ENCODE results near the gene EXO1.

Gene EXO1

DNA sequence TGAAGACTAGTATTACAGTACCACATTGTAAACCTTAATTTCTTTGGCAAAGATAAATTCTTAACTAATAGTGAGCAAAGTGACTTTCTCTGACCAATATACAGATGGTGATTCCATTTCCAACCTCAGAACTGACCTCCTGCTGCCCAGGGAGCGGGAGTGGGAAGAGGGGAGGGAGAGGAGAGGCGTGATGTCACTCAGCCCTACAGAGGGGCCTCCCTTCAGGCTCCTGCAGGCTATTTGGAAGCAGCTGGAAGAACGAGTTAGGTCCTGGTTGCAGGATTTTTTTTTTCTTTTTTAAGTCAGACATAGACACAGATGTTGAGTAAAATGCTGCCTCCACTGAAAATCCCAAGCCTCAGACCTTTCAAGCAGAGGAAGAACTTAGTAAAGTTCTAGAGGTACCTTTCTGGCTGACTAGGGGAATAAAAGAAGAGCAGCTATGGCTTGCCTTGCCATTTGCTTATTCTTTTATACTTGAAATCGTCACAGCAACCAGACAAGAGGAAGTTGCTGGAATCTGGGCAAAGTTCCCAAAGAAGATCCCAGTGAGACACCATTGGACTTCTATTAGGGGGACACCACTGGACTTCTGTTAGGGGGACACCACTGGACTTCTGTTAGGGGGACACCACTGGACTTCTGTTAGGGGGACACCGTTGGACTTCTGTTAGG, 54.5 kb downstream of the EXO1 start:
- no peak overlapping the region for H3K4me3 ChIP-seq (replicated peaks; ENCODE audit: insufficient read depth, low read length)
- TF ChIP-seq, protein P1, sequence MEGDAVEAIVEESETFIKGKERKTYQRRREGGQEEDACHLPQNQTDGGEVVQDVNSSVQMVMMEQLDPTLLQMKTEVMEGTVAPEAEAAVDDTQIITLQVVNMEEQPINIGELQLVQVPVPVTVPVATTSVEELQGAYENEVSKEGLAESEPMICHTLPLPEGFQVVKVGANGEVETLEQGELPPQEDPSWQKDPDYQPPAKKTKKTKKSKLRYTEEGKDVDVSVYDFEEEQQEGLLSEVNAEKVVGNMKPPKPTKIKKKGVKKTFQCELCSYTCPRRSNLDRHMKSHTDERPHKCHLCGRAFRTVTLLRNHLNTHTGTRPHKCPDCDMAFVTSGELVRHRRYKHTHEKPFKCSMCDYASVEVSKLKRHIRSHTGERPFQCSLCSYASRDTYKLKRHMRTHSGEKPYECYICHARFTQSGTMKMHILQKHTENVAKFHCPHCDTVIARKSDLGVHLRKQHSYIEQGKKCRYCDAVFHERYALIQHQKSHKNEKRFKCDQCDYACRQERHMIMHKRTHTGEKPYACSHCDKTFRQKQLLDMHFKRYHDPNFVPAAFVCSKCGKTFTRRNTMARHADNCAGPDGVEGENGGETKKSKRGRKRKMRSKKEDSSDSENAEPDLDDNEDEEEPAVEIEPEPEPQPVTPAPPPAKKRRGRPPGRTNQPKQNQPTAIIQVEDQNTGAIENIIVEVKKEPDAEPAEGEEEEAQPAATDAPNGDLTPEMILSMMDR (IDR thresholded peaks at IDR 0.05; ENCODE audit: insufficient read depth, low read length): no peak
- TF ChIP-seq GABPA (IDR thresholded peaks at IDR 0.05; ENCODE audit: low read depth): no peak
- no peak for TF ChIP-seq SPI1 (IDR thresholded peaks at IDR 0.05; ENCODE audit: borderline replicate concordance, low read depth)
- H3K27me3 ChIP-seq (ENCODE audit: insufficient read depth, poor library complexity, severe bottlenecking): no peaks in the 10 kb centered on the region
- H3K27ac ChIP-seq (replicated peaks): no peak overlapping the region
- no peak for DNase-seq (ENCODE audit: low read depth in 1 of 2, low spot score in 1 of 2)

DNA sequence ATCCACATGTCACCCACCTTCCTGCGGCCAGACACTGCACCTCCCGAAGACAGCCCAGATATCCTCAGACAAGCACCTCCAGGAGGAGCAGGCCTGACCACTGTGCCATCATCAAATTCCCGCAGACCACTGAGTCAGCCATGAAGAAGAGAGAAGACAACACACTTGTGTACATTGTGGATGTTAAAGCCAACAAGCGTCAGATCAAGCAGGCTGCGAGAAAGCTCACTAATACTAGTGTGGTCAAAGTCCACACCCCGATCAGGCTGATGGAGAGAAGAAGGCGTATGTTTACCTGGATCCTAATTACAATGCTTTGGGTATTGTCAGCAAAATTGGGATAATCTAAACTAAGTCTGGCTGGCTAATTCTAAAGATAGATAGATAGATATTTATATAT, 68.2 kb downstream of the EXO1 start:
- TF ChIP-seq POLR2AphosphoS5 (IDR thresholded peaks at IDR 0.05; ENCODE audit: low read depth): no peak
- TF ChIP-seq, protein P2, sequence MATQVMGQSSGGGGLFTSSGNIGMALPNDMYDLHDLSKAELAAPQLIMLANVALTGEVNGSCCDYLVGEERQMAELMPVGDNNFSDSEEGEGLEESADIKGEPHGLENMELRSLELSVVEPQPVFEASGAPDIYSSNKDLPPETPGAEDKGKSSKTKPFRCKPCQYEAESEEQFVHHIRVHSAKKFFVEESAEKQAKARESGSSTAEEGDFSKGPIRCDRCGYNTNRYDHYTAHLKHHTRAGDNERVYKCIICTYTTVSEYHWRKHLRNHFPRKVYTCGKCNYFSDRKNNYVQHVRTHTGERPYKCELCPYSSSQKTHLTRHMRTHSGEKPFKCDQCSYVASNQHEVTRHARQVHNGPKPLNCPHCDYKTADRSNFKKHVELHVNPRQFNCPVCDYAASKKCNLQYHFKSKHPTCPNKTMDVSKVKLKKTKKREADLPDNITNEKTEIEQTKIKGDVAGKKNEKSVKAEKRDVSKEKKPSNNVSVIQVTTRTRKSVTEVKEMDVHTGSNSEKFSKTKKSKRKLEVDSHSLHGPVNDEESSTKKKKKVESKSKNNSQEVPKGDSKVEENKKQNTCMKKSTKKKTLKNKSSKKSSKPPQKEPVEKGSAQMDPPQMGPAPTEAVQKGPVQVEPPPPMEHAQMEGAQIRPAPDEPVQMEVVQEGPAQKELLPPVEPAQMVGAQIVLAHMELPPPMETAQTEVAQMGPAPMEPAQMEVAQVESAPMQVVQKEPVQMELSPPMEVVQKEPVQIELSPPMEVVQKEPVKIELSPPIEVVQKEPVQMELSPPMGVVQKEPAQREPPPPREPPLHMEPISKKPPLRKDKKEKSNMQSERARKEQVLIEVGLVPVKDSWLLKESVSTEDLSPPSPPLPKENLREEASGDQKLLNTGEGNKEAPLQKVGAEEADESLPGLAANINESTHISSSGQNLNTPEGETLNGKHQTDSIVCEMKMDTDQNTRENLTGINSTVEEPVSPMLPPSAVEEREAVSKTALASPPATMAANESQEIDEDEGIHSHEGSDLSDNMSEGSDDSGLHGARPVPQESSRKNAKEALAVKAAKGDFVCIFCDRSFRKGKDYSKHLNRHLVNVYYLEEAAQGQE (IDR thresholded peaks at IDR 0.05; ENCODE audit: insufficient replicate concordance, low read depth): no peak
- no peak for TF ChIP-seq GABPA (IDR thresholded peaks at IDR 0.05; ENCODE audit: low read depth)
- Histone ChIP-seq H3K4me3 (replicated peaks; ENCODE audit: insufficient read depth, low read length) (no peak overlapping the region), H3K27ac (replicated peaks) (no peak overlapping the region), H3K27me3 (ENCODE audit: insufficient read depth, poor library complexity, severe bottlenecking) (no peaks in the 10 kb centered on the region)
- no peak for DNase-seq (ENCODE audit: low read depth in 1 of 2, low spot score in 1 of 2)

DNA sequence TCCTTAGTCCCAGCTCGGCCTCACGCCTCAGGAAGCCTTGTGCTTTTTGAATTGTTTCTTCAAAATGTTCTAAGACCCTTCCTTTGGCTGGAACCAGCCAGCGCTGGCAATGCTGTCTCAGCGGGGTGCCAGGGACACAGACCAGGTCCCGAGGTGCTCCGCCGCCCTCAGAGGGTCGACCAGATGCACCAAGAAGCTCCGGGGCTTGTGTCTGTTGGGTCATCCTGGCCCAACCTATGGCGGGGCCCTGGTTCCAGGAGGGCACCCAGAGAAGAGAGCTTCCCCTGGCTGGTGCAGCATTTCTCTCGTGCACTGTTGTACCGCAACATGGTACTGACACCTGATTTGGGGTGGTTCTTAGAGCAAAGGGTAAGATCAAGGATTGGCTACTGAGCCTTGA, 69.5 kb downstream of the EXO1 start:
- Histone ChIP-seq H3K4me3 (replicated peaks; ENCODE audit: insufficient read depth, low read length) (no peak overlapping the region), H3K27me3 (ENCODE audit: insufficient read depth, poor library complexity, severe bottlenecking) (no peaks in the 10 kb centered on the region), H3K27ac (replicated peaks) (no peak overlapping the region)
- TF ChIP-seq POLR2AphosphoS5 (IDR thresholded peaks at IDR 0.05; ENCODE audit: low read depth) (no peak), SPI1 (IDR thresholded peaks at IDR 0.05; ENCODE audit: borderline replicate concordance, low read depth) (no peak), GABPA (IDR thresholded peaks at IDR 0.05; ENCODE audit: low read depth) (no peak)
- TF ChIP-seq, protein P2 (IDR thresholded peaks at IDR 0.05; ENCODE audit: insufficient replicate concordance, low read depth): no peak
- TF ChIP-seq, protein P1 (IDR thresholded peaks at IDR 0.05; ENCODE audit: insufficient read depth, low read length): no peak
- no peak for DNase-seq (ENCODE audit: low read depth in 1 of 2, low spot score in 1 of 2)

DNA sequence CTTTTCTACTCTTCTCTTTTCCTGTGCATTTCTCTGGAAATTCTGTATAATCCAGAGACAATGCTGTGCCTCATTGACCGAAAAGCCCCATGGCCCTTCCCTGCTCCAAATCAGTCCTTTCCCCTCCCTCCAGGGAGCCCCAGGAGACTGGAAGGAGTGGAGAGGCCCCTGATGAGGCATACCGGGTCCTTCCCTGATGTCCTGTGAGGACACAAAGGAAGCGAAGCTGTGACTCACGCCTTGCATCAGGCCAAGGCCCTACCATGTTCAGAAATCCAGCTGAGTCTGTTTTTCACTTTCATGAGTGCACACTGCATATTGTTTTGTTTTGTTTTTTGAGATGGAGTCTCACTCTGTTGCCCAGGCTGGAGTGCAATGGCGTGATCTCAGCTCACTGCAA, 70.9 kb downstream of the EXO1 start:
- Histone ChIP-seq H3K4me3 (replicated peaks; ENCODE audit: insufficient read depth, low read length) (no peak overlapping the region), H3K27ac (replicated peaks) (no peak overlapping the region), H3K27me3 (ENCODE audit: insufficient read depth, poor library complexity, severe bottlenecking) (no peaks in the 10 kb centered on the region)
- no peak for DNase-seq (ENCODE audit: low read depth in 1 of 2, low spot score in 1 of 2)
- TF ChIP-seq SPI1 (IDR thresholded peaks at IDR 0.05; ENCODE audit: borderline replicate concordance, low read depth) (no peak), GABPA (IDR thresholded peaks at IDR 0.05; ENCODE audit: low read depth) (no peak), POLR2AphosphoS5 (IDR thresholded peaks at IDR 0.05; ENCODE audit: low read depth) (no peak)
- TF ChIP-seq, protein P1 (IDR thresholded peaks at IDR 0.05; ENCODE audit: insufficient read depth, low read length): no peak
- TF ChIP-seq, protein P2 (IDR thresholded peaks at IDR 0.05; ENCODE audit: insufficient replicate concordance, low read depth): no peak

All from HL-60 (cell line).